ENCODE data around the gene TNRC6A.
"Not testable (repeated sequence)": the region's sequence is repeated elsewhere in the genome, so short reads cannot be mapped to it uniquely, and the experiment has no call there.

The TNRC6A gene

GRCh38 chr16:24839347-24839972 lies 110.0 kb downstream of the TNRC6A start:
- no peak for DNase-seq (ENCODE audit: low read depth)
- no peak overlapping the region for H3K4me3 ChIP-seq (ENCODE audit: low read depth, low read length)
- no peak for TF ChIP-seq CTCF (IDR thresholded peaks at IDR 0.05; ENCODE audit: low read depth, low read length, missing control alignments)

GRCh38 chr16:24841291-24841690 lies 111.8 kb downstream of the TNRC6A start:
- H3K4me3 ChIP-seq (ENCODE audit: low read depth, low read length) = no peak overlapping the region
- DNase-seq (ENCODE audit: low read depth) = no peak
- no peak for TF ChIP-seq CTCF (IDR thresholded peaks at IDR 0.05; ENCODE audit: low read depth, low read length, missing control alignments)

DNA sequence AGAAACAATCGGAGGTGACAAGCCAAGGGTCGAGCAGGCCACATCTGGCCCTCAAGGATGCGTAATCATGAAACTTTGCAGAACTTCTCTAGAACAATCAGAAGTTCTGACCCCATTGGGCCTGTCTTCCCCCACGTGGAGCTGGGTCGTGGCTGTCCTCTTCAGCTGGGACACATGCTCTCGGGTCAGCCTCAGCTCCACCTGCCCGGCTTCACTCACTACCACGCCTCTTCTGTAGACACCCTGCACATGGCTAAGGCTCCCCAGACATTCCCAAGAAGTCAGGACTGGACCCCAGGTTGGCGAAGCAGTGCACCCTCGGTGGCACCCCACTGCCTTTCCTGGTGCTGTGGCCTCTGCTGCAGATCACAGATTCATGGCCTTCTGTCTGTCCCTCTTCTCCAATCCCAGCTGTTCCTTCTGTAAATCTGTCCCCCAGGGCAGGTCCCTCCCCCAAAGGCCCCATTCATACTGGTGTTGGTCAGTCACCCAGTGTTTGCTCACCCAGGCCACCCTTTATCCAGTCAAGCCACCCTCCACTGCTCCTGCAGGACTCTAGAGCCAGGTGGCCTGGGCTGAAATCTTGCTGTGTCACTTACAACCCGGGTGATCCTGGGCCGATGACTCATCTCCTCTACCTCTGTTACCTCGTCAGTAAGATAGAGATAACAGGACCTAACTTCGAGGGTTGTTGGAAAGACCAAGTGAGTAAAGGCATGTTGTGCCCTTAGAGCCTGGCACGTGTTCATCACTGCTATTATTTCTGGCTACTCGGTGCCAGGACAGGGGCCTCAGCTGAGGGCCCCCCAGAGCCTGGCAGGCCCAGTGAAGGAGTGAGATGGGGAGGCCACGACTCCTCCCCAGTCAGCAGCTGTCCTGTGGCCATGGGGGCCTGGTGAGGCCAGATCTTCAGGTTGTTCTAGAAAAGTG lies 114.9 kb downstream of the TNRC6A start:
- DNase-seq (ENCODE audit: low read depth) = no peak
- no peak for TF ChIP-seq CTCF (IDR thresholded peaks at IDR 0.05; ENCODE audit: low read depth, low read length, missing control alignments)
- H3K4me3 ChIP-seq (ENCODE audit: low read depth, low read length) = no peak overlapping the region

DNA sequence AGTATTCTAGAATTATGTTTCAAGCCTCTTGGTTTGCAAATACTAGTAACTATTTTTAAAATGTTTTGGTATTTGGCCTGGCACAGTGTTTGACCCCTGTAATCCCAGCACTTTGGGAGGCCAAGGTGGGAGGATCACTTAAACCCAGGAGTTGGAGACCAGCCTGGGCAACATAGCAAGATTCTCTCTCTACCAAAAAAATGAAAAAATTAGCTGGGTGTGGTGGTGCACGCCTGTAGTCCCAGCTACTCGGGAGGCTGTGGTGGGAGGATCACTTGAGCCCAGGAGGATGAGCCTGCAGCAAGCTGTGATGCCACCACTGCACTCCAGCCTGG lies 115.5 kb downstream of the TNRC6A start:
- H3K4me3 ChIP-seq (ENCODE audit: low read depth, low read length); DNase-seq (ENCODE audit: low read depth): not testable (repeated sequence)

DNA sequence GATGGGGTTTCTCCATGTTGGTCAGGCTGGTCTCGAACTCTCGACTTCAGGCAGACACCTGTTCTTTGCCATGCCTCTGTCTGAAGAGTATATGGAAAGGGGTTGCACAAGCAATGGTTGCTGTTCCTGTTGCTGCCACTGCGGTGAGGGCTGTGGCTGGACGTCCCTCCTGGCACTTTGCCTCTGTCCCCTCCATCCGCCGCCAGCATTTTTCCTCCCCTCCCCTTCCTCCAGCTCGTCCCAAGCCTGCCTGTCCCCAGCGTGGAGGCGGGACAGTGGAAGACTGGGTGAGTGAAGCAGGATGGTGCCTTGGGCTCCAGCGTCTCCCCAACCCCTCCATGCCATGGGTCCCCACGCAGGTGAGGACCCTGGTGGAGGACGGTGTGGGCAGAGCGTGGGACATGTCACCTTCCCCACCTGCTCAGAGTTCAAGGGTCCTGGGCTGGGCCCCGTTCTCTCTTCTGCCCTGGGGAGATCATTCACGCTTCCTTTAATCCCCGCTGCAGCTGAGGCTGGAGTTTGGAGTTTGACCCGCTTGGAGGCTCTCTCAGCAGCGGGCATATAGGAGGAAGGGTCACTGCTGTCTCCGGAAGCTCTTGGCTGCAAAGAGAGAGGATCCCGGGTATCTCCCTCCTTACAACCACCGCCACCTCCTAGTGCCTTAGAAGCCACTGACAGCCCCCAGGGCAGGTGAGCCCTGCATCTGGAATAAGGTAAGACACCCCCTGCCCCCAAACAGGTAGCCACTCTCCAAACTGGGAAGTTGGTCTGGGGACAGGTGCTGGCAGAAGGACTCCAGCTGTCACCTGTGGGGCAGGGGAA lies 116.5 kb downstream of the TNRC6A start, which contains the start of gene SLC5A11:
TSS of gene SLC5A11 (plus strand) at position 238 of the 822 bp plus-strand sequence. CDS start 12,681 bp downstream, outside the sequence.
- H3K4me3 ChIP-seq (ENCODE audit: low read depth, low read length) = no peak within 1 kb of the TSS
- no peak for TF ChIP-seq CTCF (IDR thresholded peaks at IDR 0.05; ENCODE audit: low read depth, low read length, missing control alignments)
- DNase-seq (ENCODE audit: low read depth) = no peak

- no peak overlapping the region for H3K4me3 ChIP-seq (ENCODE audit: low read depth, low read length)
- no peak for TF ChIP-seq CTCF (IDR thresholded peaks at IDR 0.05; ENCODE audit: low read depth, low read length, missing control alignments)
Observed at GRCh38 chr16:24846548-24847357, 117.3 kb downstream of the TNRC6A start.

More at GRCh38 chr16:24846548-24847357, 117.3 kb downstream of the TNRC6A start:
- DNase-seq (ENCODE audit: low read depth) = no peak

Measured in GM12864 (cell line).